Testis (tissue), 2 donors: ENCODE results near the gene KCNE1.

Experiments
- POLR2A ChIP-seq: fragments of 450-650 bp; IDR thresholded peaks from one replicate; pipeline ENCODE4 v1.6.1; 2017; ENCODE audit warnings: antibody characterized with exemption, mild to moderate bottlenecking, moderate library complexity
- TF ChIP-seq, protein P1 (sequence below), 3 experiments: fragments of 450-650 bp in 2 of 3; fragments of 200-600 bp in 1 of 3; sonication (generic) in 1 of 3; IDR thresholded peaks; one replicate each; pipeline ENCODE4 v1.5.1; 2016 to 2019; ENCODE audit warnings: antibody characterized with exemption in 3 of 3, mild to moderate bottlenecking in 2 of 3, moderate library complexity in 1 of 3

DNA sequence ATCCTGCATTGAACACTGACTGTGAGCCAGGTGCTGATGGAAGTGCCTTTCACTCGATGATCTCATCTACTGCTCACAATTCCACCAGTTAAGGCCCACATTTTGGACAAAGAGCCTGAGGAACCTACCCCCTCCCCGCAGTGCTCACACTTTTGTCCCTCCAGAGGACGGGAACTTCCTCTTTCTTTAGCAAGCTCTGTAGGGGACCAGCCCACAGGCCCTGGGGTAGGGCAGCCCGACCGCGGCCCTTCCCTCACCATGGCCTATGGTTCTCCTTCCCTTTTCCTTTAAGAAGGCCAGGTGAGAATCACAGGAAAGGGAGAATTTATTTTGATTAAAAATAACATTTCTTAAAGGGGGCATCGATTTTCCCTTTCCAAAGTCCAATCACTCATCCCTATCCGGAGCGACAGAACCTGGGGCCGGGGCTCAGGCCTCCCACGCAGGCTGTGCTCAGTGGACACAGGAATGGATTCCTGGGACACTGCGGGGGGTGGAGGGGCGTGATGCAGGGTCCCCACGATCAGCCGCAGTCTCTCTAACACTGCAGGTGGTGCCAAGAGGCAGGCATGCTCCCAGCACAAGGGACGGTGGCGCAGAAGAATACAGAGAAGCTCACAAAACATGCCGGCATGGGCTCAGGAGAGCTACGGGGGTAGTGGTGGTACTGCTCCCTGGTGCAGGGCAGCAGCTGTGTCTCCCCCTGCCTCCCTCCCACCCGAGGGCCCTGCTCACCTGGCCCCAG, 8.9 kb upstream of the KCNE1 start:
- TF ChIP-seq, protein P1, sequence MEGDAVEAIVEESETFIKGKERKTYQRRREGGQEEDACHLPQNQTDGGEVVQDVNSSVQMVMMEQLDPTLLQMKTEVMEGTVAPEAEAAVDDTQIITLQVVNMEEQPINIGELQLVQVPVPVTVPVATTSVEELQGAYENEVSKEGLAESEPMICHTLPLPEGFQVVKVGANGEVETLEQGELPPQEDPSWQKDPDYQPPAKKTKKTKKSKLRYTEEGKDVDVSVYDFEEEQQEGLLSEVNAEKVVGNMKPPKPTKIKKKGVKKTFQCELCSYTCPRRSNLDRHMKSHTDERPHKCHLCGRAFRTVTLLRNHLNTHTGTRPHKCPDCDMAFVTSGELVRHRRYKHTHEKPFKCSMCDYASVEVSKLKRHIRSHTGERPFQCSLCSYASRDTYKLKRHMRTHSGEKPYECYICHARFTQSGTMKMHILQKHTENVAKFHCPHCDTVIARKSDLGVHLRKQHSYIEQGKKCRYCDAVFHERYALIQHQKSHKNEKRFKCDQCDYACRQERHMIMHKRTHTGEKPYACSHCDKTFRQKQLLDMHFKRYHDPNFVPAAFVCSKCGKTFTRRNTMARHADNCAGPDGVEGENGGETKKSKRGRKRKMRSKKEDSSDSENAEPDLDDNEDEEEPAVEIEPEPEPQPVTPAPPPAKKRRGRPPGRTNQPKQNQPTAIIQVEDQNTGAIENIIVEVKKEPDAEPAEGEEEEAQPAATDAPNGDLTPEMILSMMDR (IDR thresholded peaks at IDR 0.05), result no peak
- no peak for TF ChIP-seq POLR2A
